ENCODE data around the gene IL17RD. TPM values are rescaled to one million over a fixed set of nuclear protein-coding genes. Genes with fewer than 3 reads are reported as not detected.

IL17RD gene
- total RNA-seq (2022; extraction: Qiagen RNA extraction): 0.62 to 1.3 TPM (median 1.2 TPM) in 5 replicates

GRCh38 chr3:57164657-57165573 is at the start of gene IL17RD:
Gene IL17RD (minus strand): TSS chr3:57165353. CDS start chr3:57165286, 67 bp downstream.

GRCh38 chr3:57199895-57200297 is 34.7 kb upstream of the IL17RD start, which contains the start of gene HESX1:
Gene HESX1 (minus strand): TSS chr3:57199978. CDS start chr3:57199918, 60 bp downstream.

GRCh38 chr3:57060089-57060821 is 104.9 kb downstream of the IL17RD start, which contains the start of gene SPATA12:
Gene SPATA12 (plus strand): TSS chr3:57060664. CDS start chr3:57073695, 13,031 bp downstream.

Other genes starting within 250 kb of the IL17RD start
- gene SPATA12, start 104.7 kb downstream of the IL17RD start, total RNA-seq (2022; extraction: Qiagen RNA extraction): 0.26 to 0.38 TPM (median 0.32 TPM) in 5 replicates
- 0.13 to 0.62 TPM (median 0.19 TPM) in 4 of 5 replicates, not detected in the other for gene HESX1, start 34.6 kb upstream of the IL17RD start, total RNA-seq (2022; extraction: Qiagen RNA extraction)
- gene APPL1, start 62.4 kb upstream of the IL17RD start, total RNA-seq (2022; extraction: Qiagen RNA extraction): 12.7 to 23.6 TPM (median 20.8 TPM) in 5 replicates
- gene ASB14, start 127.3 kb upstream of the IL17RD start, total RNA-seq (2022; extraction: Qiagen RNA extraction): not detected in 5 replicates